ENCODE results near the gene TNNI3.

- TF ChIP-seq CTCF (IDR thresholded peaks at IDR 0.05; ENCODE audit: low read length): no peak
- no peak for TF ChIP-seq EZH2 (optimal IDR thresholded peaks at IDR 0.05; ENCODE audit: low read depth, low read length)
- no peak for TF ChIP-seq EZH2phosphoT487 (IDR thresholded peaks at IDR 0.05; ENCODE audit: low read length)
These were observed 42.2 kb upstream of the TNNI3 start for GRCh38 chr19:55199620-55200204.
